HepG2 (cell line): Measurements from ENCODE around the gene COQ4. TPM values are rescaled to one million over a fixed set of nuclear protein-coding genes. Genes with fewer than 3 reads are reported as not detected.

Experiments
- CREM ChIP-seq, 2 experiments: sonication (generic) in 1 of 2; formaldehyde crosslinking in 1 of 2; IDR thresholded peaks; 2 replicates each; pipeline versions ENCODE4 v1.4.0 to v1.6.1; 2016 to 2020; ENCODE audit warnings: antibody characterized with exemption in 1 of 2, mild to moderate bottlenecking in 1 of 2, missing genetic modification reagents in 1 of 2
- DMAP1 ChIP-seq: IDR thresholded peaks from 2 replicates; pipeline ENCODE4 v1.6.1; 2016
- DNMT1 ChIP-seq: sonication (generic); formaldehyde crosslinking; IDR thresholded peaks from 2 replicates; pipeline ENCODE4 v1.5.1; 2020; ENCODE audit warnings: mild to moderate bottlenecking, missing genetic modification reagents
- DR1 ChIP-seq: sonication (generic); formaldehyde crosslinking; IDR thresholded peaks from 2 replicates; pipeline ENCODE4 v1.8.0; 2021; ENCODE audit warnings: mild to moderate bottlenecking, missing genetic modification reagents, inconsistent platforms
- ERF ChIP-seq: IDR thresholded peaks from 2 replicates; pipeline ENCODE4 v1.6.1; 2018; ENCODE audit warnings: missing biosample characterization, missing genetic modification reagents
- FOXK1 ChIP-seq: sonication (generic); formaldehyde crosslinking; IDR thresholded peaks from 2 replicates; pipeline ENCODE4 v1.4.0; 2020; ENCODE audit warnings: low read depth, missing genetic modification reagents, borderline replicate concordance
- GMEB2 ChIP-seq: IDR thresholded peaks from 2 replicates; pipeline ENCODE4 v1.6.1; 2016; ENCODE audit warnings: missing biosample characterization, missing genetic modification reagents, low read depth
- HDAC1 ChIP-seq: sonication (generic); formaldehyde crosslinking; IDR thresholded peaks from 2 replicates; pipeline ENCODE4 v1.5.1; 2020; ENCODE audit warnings: mild to moderate bottlenecking, missing genetic modification reagents
- IKZF1 ChIP-seq: fragments of 450-650 bp; IDR thresholded peaks from 2 replicates; pipeline ENCODE4 v1.7.1; 2016
- KDM4B ChIP-seq: sonication (generic); formaldehyde crosslinking; IDR thresholded peaks from 2 replicates; pipeline ENCODE4 v1.4.0; 2020; ENCODE audit warnings: missing genetic modification reagents
- MYNN ChIP-seq: sonication (generic); formaldehyde crosslinking; IDR thresholded peaks from 2 replicates; pipeline ENCODE4 v1.4.0; 2020; ENCODE audit warnings: mild to moderate bottlenecking, low read depth, missing genetic modification reagents
- NCOA2 ChIP-seq: sonication (generic); formaldehyde crosslinking; IDR thresholded peaks from 2 replicates; pipeline ENCODE4 v1.8.0; 2022; ENCODE audit warnings: inconsistent platforms
- TARDBP ChIP-seq: sonication (generic); formaldehyde crosslinking; IDR thresholded peaks from 2 replicates; pipeline ENCODE4 v1.8.0; 2022; ENCODE audit warnings: mild to moderate bottlenecking, missing genetic modification reagents
- WIZ ChIP-seq: sonication (generic); formaldehyde crosslinking; IDR thresholded peaks from 2 replicates; pipeline ENCODE4 v1.5.1; 2020; ENCODE audit warnings: mild to moderate bottlenecking, missing genetic modification reagents
- ZBTB20 ChIP-seq: sonication (generic); formaldehyde crosslinking; IDR thresholded peaks from 2 replicates; pipeline ENCODE4 v1.8.1; 2023; ENCODE audit warnings: missing genetic modification reagents, low read depth, mild to moderate bottlenecking, borderline replicate concordance
- ZC3H13 ChIP-seq: sonication (generic); formaldehyde crosslinking; IDR thresholded peaks from 2 replicates; pipeline ENCODE4 v1.8.1; 2023; ENCODE audit warnings: mild to moderate bottlenecking, missing genetic modification reagents, moderate library complexity
- ZNF225 ChIP-seq: sonication (generic); formaldehyde crosslinking; IDR thresholded peaks from 2 replicates; pipeline ENCODE4 v1.4.0; 2020; ENCODE audit warnings: mild to moderate bottlenecking, missing genetic modification reagents
- ZNF232 ChIP-seq: sonication (generic); formaldehyde crosslinking; IDR thresholded peaks from 2 replicates; pipeline ENCODE4 v1.4.0; 2020; ENCODE audit warnings: missing genetic modification reagents, borderline replicate concordance
- ZNF24 ChIP-seq: fragments of 450-650 bp; IDR thresholded peaks from 2 replicates; pipeline ENCODE4 v1.6.1; 2017; ENCODE audit warnings: antibody characterized with exemption, mild to moderate bottlenecking
- ZNF251 ChIP-seq: sonication (generic); formaldehyde crosslinking; IDR thresholded peaks from 2 replicates; pipeline ENCODE4 v1.9.0; 2021; ENCODE audit warnings: mild to moderate bottlenecking, missing genetic modification reagents
- ZNF263 ChIP-seq: sonication (generic); formaldehyde crosslinking; IDR thresholded peaks from 2 replicates; pipeline ENCODE4 v1.4.0; 2020; ENCODE audit warnings: missing genetic modification reagents
- ZNF34 ChIP-seq: sonication (generic); formaldehyde crosslinking; IDR thresholded peaks from 2 replicates; pipeline ENCODE4 v1.4.0; 2020; ENCODE audit warnings: mild to moderate bottlenecking, missing genetic modification reagents, borderline replicate concordance
- ZNF468 ChIP-seq: sonication (generic); formaldehyde crosslinking; IDR thresholded peaks from 2 replicates; pipeline ENCODE4 v1.8.0; 2022; ENCODE audit warnings: mild to moderate bottlenecking, moderate library complexity, missing genetic modification reagents
- ZNF543 ChIP-seq: sonication (generic); formaldehyde crosslinking; IDR thresholded peaks from 2 replicates; pipeline ENCODE4 v1.4.0; 2020; ENCODE audit warnings: mild to moderate bottlenecking, missing genetic modification reagents
- ZNF7 ChIP-seq: IDR thresholded peaks from 2 replicates; pipeline ENCODE4 v1.6.1; 2016; ENCODE audit warnings: missing biosample characterization, missing genetic modification reagents
- ZNF788 ChIP-seq: sonication (generic); formaldehyde crosslinking; IDR thresholded peaks from 2 replicates; pipeline ENCODE4 v1.5.0; 2020; ENCODE audit warnings: mild to moderate bottlenecking, missing genetic modification reagents, borderline replicate concordance
- polyA plus RNA-seq, 8 experiments: library from polyadenylated mRNA; depleted of rRNA in 3 of 8; stranded (reverse) in 7 of 8; unstranded in 1 of 8; fragments of >200 nt; fragmentation: Illumina TruSeq in 4 of 8; extraction: Trizol in 4 of 8; gene quantifications; 2 replicates each; pipeline versions ENCODE4 v1.2.1 to v1.2.3, GENCODE V29; 2011 to 2016; ENCODE audit warnings: low read depth in 4 of 8, missing spikeins in 1 of 8, mixed read lengths in 1 of 8; ENCODE audit not compliant: insufficient read depth in 1 of 8
- total RNA-seq, 5 experiments: library from RNA; depleted of rRNA; stranded (reverse); fragments of >200 nt; fragmentation: Illumina TruSeq; extraction: Trizol; gene quantifications; 2 replicates each; pipeline ENCODE4 v1.2.3, GENCODE V29; 2016; ENCODE audit warnings: low read depth in 1 of 5
- TF ChIP-seq, protein P1 (sequence below): sonication (generic); formaldehyde crosslinking; IDR thresholded peaks from 2 replicates; pipeline ENCODE4 v1.8.0; 2022; ENCODE audit warnings: mild to moderate bottlenecking, missing genetic modification reagents, moderate library complexity
- TF ChIP-seq, protein P2 (sequence below): IDR thresholded peaks from 2 replicates; pipeline ENCODE4 v1.6.1; 2018; ENCODE audit warnings: missing genetic modification reagents, mild to moderate bottlenecking, missing compliant biosample characterization

The COQ4 gene
- total and polyA plus RNA-seq, 2 of the 13 experiments (the other 11 are each of a cell fraction or from before 2014, with no cell fraction given) = 26.1 to 36.0 TPM

GRCh38 chr9:128322404-128323211 is at the start of gene COQ4, which contains the start of gene TRUB2 (continued):
- TF ChIP-seq ZNF543 (peak; percentile 79; the same call in 1 of the 2 replicates), ERF (CRISPR knock-in tag) (peak; percentile 73), ZNF788 (CRISPR knock-in tag) (peak; percentile 93; the same call in 1 of the 2 replicates), WIZ (CRISPR knock-in tag) (peak; percentile 67; the same call in 1 of the 2 replicates), ZNF263 (no peak), ZNF34 (CRISPR knock-in tag) (no peak), DR1 (CRISPR knock-in tag) (0 out of 2 replicates have a peak, but pooled peaks have one; percentile 58), IKZF1 (no peak), HDAC1 (CRISPR knock-in tag) (peak; percentile 89), FOXK1 (CRISPR knock-in tag) (peak; percentile 92), MYNN (CRISPR knock-in tag) (no peak), ZNF232 (CRISPR knock-in tag) (peak; percentile 77; the same call in 1 of the 2 replicates), ZNF225 (CRISPR knock-in tag) (no peak), ZBTB20 (CRISPR knock-in tag) (0 out of 2 replicates have a peak, but pooled peaks have one; percentile 51), ZNF468 (CRISPR knock-in tag) (no peak; the same call in 1 of the 2 replicates), KDM4B (CRISPR knock-in tag) (0 out of 2 replicates have a peak, but pooled peaks have one; percentile 13), DNMT1 (0 out of 2 replicates have a peak, but pooled peaks have one; percentile 65), ZNF24 (peak; percentile 72), ZNF7 (CRISPR knock-in tag) (peak; percentile 33; the same call in 1 of the 2 replicates), ZNF251 (CRISPR knock-in tag) (no peak), GMEB2 (CRISPR knock-in tag) (peak; percentile 61), CREM (IDR thresholded peaks at IDR 0.05) (peak; percentile 89), CREM (CRISPR knock-in tag; IDR thresholded peaks at IDR 0.05) (no peak), DMAP1 (CRISPR knock-in tag) (peak; percentile 96), ZC3H13 (CRISPR knock-in tag) (peak; percentile 47; the same call in 1 of the 2 replicates), NCOA2 (CRISPR knock-in tag) (peak; percentile 53; the same call in 1 of the 2 replicates), TARDBP (CRISPR knock-in tag) (peak; percentile 87)
- TF ChIP-seq, protein P1, sequence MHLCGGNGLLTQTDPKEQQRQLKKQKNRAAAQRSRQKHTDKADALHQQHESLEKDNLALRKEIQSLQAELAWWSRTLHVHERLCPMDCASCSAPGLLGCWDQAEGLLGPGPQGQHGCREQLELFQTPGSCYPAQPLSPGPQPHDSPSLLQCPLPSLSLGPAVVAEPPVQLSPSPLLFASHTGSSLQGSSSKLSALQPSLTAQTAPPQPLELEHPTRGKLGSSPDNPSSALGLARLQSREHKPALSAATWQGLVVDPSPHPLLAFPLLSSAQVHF (CRISPR knock-in tag) = 0 out of 2 replicates have a peak, but pooled peaks have one; percentile 25
- TF ChIP-seq, protein P2, sequence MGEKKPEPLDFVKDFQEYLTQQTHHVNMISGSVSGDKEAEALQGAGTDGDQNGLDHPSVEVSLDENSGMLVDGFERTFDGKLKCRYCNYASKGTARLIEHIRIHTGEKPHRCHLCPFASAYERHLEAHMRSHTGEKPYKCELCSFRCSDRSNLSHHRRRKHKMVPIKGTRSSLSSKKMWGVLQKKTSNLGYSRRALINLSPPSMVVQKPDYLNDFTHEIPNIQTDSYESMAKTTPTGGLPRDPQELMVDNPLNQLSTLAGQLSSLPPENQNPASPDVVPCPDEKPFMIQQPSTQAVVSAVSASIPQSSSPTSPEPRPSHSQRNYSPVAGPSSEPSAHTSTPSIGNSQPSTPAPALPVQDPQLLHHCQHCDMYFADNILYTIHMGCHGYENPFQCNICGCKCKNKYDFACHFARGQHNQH (CRISPR knock-in tag) = peak; percentile 52; the same call in 1 of the 2 replicates
